ENCODE data around the gene CCNH.

- no peak for TF ChIP-seq CTCF (conservative IDR thresholded peaks at IDR 0.05)
- TF ChIP-seq ZFX (IDR thresholded peaks at IDR 0.05) = no peak
Measured at GRCh38 chr5:87361031-87361445, 51.7 kb downstream of the CCNH start.
